IPS DF 19.7 (cell line): Measurements from ENCODE around the gene AARS2.

Source experiments
- DNase-seq: peaks from one replicate; pipeline ENCODE4 v3.0.0-alpha.2; 2013; ENCODE audit warnings: low read depth, low spot score

Gene AARS2

GRCh38 chr6:44276667-44277640, 36.2 kb downstream of the AARS2 start:
- no peak for DNase-seq

DNA sequence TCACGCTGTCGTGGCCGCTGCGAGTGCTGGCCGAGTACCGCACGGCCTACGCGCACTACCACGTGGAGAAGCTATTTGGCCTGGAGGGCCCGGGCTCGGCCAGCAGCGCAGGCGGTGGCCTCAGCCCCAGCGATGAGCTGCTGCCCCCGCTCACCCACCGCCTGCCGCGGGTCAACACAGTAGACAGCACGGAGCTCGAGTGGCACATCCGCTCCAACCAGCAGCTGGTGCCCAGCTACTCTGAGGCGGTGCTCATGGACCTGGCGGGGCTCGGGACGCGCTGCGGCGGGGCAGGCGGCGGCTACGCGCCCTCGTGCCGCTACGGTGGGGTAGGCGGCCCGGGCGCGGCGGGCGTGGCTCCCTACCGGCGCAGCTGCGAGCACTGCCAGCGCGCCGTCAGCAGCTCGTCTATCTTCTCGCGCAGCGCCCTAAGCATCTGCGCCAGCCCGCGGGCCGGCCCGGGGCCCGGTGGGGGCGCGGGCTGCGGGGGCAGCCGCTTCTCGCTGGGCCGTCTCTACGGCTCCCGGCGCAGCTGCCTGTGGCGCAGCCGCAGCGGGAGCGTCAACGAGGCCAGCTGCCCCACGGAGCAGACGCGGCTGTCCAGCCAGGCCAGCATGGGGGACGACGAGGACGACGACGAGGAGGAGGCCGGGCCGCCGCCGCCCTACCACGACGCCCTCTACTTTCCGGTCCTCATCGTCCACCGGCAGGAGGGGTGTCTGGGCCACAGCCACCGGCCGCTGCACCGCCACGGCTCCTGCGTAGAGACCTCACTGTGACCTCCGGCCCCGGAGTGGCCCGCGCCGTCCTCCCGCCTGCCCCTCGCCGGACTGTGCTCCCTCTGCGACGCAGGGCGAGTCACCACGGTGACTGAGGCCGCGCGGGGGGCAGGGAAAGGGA, 37.1 kb downstream of the AARS2 start:
- DNase-seq: no peak

DNA sequence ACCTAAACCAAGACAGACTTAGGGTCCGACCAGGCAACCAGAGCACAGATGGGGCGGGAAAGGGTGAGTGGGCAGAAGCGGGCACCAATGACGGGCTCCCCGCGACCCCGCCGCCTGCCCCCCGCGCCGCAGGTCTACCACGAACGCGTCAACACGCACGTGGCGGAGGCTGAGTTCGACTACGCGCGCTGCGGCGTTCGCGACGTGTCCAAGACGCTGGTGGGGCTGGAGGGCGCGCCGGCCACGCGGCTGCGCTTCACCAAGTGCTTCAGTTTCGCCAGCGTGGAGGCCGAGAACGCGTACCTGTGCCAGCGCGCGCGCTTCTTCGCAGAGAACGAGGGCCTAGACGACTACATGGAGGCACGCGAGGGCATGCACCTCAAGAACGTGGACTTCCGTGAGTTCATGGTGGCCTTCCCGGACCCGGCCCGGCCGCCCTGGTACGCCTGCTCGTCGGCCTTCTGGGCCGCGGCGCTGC, 37.8 kb downstream of the AARS2 start:
- no peak for DNase-seq

DNA sequence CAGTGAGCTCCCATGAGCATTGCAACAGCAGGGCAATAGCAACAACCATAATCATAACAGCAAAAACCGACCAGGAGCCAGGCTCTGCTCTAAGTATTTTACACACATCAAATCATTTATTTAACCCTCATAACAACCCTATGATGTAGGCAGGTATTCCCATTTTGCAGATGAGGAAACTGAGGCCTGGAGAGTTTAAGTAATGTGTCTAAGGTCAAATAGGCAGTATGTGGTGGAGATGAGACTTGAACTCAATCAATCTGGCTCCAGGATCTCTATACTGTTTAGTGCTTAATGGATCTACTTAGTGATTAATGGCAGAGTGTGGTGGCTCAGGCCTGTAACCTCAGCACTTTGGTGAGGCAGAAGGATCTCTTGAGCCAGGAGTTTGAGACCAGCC, 39.5 kb downstream of the AARS2 start:
- no peak for DNase-seq

- DNase-seq: no peak
Measured at GRCh38 chr6:44272999-44273566, 40.1 kb downstream of the AARS2 start.

DNA sequence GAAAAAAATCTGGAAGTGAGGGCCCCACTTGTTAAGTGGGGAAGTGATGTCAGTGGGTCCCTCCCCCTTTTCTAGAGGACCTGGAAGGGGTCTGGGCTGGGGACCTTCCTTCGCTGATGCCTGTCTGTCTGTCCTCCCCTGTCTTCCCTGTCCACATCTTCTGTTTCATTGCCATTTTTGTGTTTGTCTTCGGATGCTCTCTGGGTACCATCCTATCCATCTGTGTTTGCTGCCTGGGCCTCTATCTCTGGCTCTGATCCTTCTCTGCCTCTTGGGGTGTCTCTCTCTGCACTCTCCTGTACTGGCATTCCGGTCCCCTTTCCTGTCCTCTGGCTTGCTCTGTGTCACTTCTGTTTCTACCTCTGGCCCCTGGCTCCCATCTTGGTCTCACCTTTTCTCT, 40.6 kb downstream of the AARS2 start:
- no peak for DNase-seq

DNA sequence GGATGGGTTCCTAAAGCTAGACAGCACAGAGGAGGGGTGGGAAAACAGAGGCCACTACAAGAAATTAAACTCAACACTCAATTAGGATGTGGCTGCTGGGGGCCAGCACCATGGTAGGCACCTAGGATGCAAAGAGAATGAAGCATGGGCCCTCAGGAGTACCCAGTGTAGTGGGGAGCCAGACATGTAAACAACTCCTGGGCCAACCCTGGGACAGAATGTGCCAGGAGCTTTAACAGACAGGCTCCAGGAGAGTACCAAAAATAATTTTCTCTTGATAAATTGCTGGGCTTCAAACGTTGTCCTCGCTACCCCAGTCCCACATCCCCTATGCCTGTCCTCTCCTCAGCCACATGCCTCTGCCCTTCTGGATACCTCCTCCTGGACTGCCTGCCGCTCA, 41.2 kb downstream of the AARS2 start:
- no peak for DNase-seq

- DNase-seq: no peak
Measured at GRCh38 chr6:44271406-44271723, 41.8 kb downstream of the AARS2 start.

- no peak for DNase-seq
Measured at GRCh38 chr6:44270526-44271405, 42.4 kb downstream of the AARS2 start.

- DNase-seq: no peak
Measured at GRCh38 chr6:44269921-44270525, 43.1 kb downstream of the AARS2 start, which contains the start of gene TMEM151B. Gene TMEM151B (plus strand): TSS chr6:44270450. CDS start chr6:44270743, 293 bp downstream.

GRCh38 chr6:44269178-44269920, 43.8 kb downstream of the AARS2 start:
- DNase-seq: no peak

DNA sequence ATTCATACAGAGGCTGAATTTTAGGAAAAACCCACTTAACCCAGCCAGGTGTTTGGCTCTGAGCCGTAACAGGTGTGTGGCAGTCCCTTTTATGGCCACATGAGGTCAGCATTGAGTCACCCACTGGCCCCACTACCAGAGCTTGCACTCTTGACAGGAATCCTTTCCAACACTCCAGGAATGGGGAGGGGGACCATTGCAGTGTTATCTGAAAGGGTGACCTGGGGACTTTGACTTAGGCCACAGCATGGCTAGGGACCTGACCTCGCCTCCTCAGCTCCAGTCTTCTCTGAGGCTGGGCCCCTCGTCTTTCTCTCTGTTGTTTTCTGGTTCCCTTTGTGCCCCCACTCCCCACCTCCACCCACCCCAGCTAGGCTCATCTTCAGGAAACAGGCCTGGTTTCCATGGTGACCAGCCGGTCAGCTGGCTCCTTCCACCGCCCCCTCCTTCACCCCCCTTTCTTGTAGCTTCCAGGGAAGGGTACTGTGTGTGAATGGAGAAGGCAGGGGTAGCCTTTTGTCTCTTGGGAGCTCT, 45.0 kb downstream of the AARS2 start:
- peak; percentile 89 for DNase-seq

DNA sequence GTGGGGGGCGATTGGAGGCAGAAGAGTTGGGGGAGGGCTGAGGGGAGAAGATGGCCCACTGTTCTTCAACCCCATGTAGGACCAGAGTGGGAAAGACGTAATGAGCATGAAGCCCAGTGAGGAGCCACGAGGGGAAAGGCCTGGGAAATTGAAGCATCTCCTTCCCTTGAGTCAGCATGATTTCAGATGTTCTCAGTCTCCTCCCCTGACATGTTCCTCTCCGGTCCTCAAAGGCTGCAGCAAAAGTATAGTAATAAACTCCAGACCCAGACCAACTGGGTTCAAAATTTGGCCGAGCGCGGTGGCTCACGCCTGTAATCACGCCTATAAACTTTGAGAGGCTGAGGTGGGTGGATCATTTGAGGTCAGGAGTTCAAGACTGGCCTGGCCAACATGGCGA, 45.9 kb downstream of the AARS2 start:
- DNase-seq: no peak

- DNase-seq: no peak
Measured at GRCh38 chr6:44266347-44266746, 46.8 kb downstream of the AARS2 start.

DNA sequence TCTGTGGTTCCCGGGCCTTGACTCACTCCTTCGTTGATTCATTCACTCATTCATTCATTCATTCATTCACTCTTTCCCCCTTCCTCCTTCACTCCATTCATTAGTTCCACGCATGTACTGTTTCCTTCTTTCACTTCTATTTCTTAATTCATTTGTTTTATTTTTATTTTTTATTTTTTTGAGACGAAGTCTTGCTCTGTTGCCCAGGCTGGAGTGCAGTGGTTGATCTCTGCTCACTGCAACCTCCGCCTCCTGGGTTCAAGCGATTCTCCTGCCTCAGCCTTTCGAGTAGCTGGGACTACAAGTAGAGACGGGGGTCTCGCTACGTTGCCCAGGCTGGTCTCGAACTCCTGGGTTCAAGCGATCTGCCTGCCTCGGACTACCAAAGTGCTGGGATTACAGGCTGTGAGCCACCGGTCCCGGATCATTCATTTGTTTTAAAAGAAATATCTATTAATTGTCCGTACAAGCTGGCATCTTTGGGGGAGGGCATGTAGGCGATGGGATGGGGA, 47.4 kb downstream of the AARS2 start:
- no peak for DNase-seq

DNA sequence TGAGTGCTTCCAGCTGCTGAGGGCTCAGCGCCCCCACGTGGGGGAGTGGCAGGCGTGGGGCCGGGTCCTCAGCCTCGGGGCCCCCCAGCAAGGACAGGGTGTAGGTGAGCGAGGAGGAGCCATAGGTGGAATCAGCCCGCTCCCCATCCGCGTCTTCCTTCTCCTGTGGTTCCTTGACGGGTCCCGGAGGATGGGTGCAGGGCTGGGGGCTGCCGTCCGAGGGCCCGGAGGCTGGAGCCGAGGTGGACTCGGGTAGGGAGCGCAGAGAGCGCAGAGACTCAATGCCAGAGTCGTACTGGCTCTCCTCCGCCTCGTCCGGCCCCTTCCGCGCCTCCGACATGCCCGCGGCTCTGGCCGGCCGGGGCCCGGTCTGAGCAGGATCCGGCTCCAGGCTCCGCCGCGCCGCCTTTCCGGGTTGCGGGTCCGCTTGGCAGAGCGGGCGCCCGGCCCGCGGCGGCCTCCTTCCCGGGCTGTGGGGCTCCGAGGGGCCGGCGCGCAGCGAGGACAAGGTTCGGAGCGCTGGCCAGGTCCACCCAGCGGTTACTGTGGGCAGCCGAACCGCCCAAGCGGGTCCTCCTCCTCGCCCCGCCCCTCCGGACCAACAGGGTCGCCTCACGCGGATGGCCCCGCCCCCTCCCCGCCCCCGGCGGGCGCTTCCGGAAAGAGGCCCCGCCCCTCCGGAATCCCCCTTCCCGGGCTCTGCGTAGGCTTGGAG, 48.0 kb downstream of the AARS2 start, which contains the start of gene NFKBIE:
TSS of gene NFKBIE (minus strand) at position 545 of the 715 bp plus-strand sequence. CDS start at position 340, 205 bp downstream.
- DNase-seq: no peak

- no peak for DNase-seq
Measured at GRCh38 chr6:44264154-44265006, 48.8 kb downstream of the AARS2 start.
